GM21367 (cell line): ENCODE results near the gene ANKRD17.

ENCODE experiments used
- ATAC-seq: cut with Tn5 transposase; IDR thresholded peaks from one replicate; pipeline ENCODE4 v1.9.1; 2021; ENCODE audit not compliant: unreplicated experiment

ANKRD17 gene

GRCh38 chr4:73127839-73128453 lies 130.7 kb downstream of the ANKRD17 start:
- ATAC-seq, result no peak

GRCh38 chr4:73109493-73109892 lies 149.1 kb downstream of the ANKRD17 start:
- ATAC-seq, result no peak

GRCh38 chr4:73104695-73105094 lies 153.9 kb downstream of the ANKRD17 start:
- no peak for ATAC-seq

GRCh38 chr4:73103799-73104503 lies 154.6 kb downstream of the ANKRD17 start:
- ATAC-seq, result no peak

- no peak for ATAC-seq
These were observed 159.5 kb downstream of the ANKRD17 start for GRCh38 chr4:73099143-73099542.

GRCh38 chr4:73098713-73099112 lies 159.9 kb downstream of the ANKRD17 start:
- ATAC-seq, result no peak

GRCh38 chr4:73098016-73098415 lies 160.6 kb downstream of the ANKRD17 start:
- no peak for ATAC-seq

GRCh38 chr4:73092868-73093267 lies 165.7 kb downstream of the ANKRD17 start:
- ATAC-seq, result no peak

- ATAC-seq, result no peak
These were observed 167.9 kb downstream of the ANKRD17 start for GRCh38 chr4:73090738-73091137.

- ATAC-seq, result no peak
These were observed 170.7 kb downstream of the ANKRD17 start for GRCh38 chr4:73087871-73088270.

GRCh38 chr4:73086095-73086868 lies 172.3 kb downstream of the ANKRD17 start:
- no peak for ATAC-seq

- ATAC-seq, result no peak
These were observed 177.8 kb downstream of the ANKRD17 start for GRCh38 chr4:73080789-73081188.

GRCh38 chr4:73075832-73076231 lies 182.8 kb downstream of the ANKRD17 start:
- no peak for ATAC-seq

- peak; percentile 12 for ATAC-seq
These were observed 188.6 kb downstream of the ANKRD17 start for GRCh38 chr4:73070074-73070390.

GRCh38 chr4:73069338-73070073 lies 189.1 kb downstream of the ANKRD17 start, which contains the start of gene COX18:
Gene COX18 (minus strand): TSS chr4:73069716. CDS start chr4:73069649, 67 bp downstream.
- peak; percentile 85 for ATAC-seq

- peak; percentile 1 for ATAC-seq
These were observed 189.9 kb downstream of the ANKRD17 start for GRCh38 chr4:73068491-73069337.

GRCh38 chr4:73067971-73068394 lies 190.6 kb downstream of the ANKRD17 start:
- no peak for ATAC-seq

- no peak for ATAC-seq
These were observed 191.7 kb downstream of the ANKRD17 start for GRCh38 chr4:73066928-73067327.

GRCh38 chr4:73066445-73066844 lies 192.2 kb downstream of the ANKRD17 start:
- ATAC-seq, result no peak

- ATAC-seq, result no peak
These were observed 194.1 kb downstream of the ANKRD17 start for GRCh38 chr4:73064536-73064935.
